OCI-LY7 (cell line): ENCODE results near the gene LRRC66. TPM values are rescaled to one million over a fixed set of nuclear protein-coding genes. Genes with fewer than 3 reads are reported as not detected.

ENCODE experiments used
- BruUV-seq: library from RNA; stranded (reverse); fragments of 400-500 nt; replicated peaks from 2 replicates; lab custom pipeline; 2021; lab: Mats Ljungman, UMichigan
- CTCF ChIA-PET: fragments of 300-600 bp; sonication (Branson Sonifier 250); formaldehyde crosslinking; loops from one replicate; lab custom pipeline; 2022; ENCODE audit warnings: antibody characterized with exemption; ENCODE audit not compliant: unreplicated experiment; lab: Charles Lee
- POLR2A ChIA-PET: fragments of 300-600 bp; sonication (Branson Sonifier 250); formaldehyde crosslinking; loops from one replicate; lab custom pipeline; 2022; ENCODE audit warnings: antibody characterized with exemption; lab: Charles Lee
- DNase-seq: peaks from one replicate; pipeline ENCODE4 v3.0.0-alpha.2; 2015; ENCODE audit warnings: low spot score
- H2AFZ ChIP-seq: fragments of 200-600 bp; sonication (generic), shearing (Covaris generic); 2 replicates; pipeline ENCODE4 v1.6.1; 2014; ENCODE audit warnings: mild to moderate bottlenecking, antibody characterized with exemption, low read length, moderate library complexity
- H3K27ac ChIP-seq: fragments of 200-600 bp; sonication (generic); 2 replicates; pipeline ENCODE4 v1.5.1; 2014; ENCODE audit warnings: mixed run types, low read depth, mild to moderate bottlenecking, moderate library complexity, low read length, inconsistent platforms; ENCODE audit not compliant: poor library complexity, severe bottlenecking
- H3K36me3 ChIP-seq: fragments of 200-600 bp; sonication (generic); 2 replicates; pipeline ENCODE4 v1.6.1; 2014; ENCODE audit warnings: mild to moderate bottlenecking, antibody characterized with exemption, low read length, moderate library complexity, mixed read lengths; ENCODE audit not compliant: insufficient read depth
- H3K4me1 ChIP-seq: fragments of 200-600 bp; sonication (generic); 2 replicates; pipeline ENCODE4 v1.5.1; 2014; ENCODE audit warnings: mild to moderate bottlenecking, low read length; ENCODE audit not compliant: insufficient read depth, poor library complexity, severe bottlenecking
- H3K4me2 ChIP-seq: fragments of 200-600 bp; sonication (generic); 2 replicates; pipeline ENCODE4 v1.6.1; 2014; ENCODE audit warnings: mild to moderate bottlenecking, low read length
- H3K4me3 ChIP-seq: fragments of 200-600 bp; sonication (generic); 2 replicates; pipeline ENCODE4 v1.5.1; 2014; ENCODE audit warnings: mild to moderate bottlenecking, low read depth, low read length; ENCODE audit not compliant: poor library complexity, severe bottlenecking
- H3K79me2 ChIP-seq: fragments of 200-600 bp; sonication (generic); 2 replicates; pipeline ENCODE4 v1.6.1; 2016; ENCODE audit warnings: low read depth, mild to moderate bottlenecking, low read length, moderate library complexity, mixed read lengths; ENCODE audit not compliant: insufficient read depth
- H3K9me2 ChIP-seq: fragments of 200-600 bp; sonication (generic); 2 replicates; pipeline ENCODE4 v1.6.1; 2016; ENCODE audit warnings: mild to moderate bottlenecking, low read length, mixed read lengths; ENCODE audit not compliant: insufficient read depth
- H3K9me3 ChIP-seq: fragments of 200-600 bp; sonication (generic); 2 replicates; pipeline ENCODE4 v1.6.1; 2014; ENCODE audit warnings: mild to moderate bottlenecking, mixed run types, low read length, mixed read lengths
- H4K20me1 ChIP-seq: fragments of 200-600 bp; sonication (generic); 2 replicates; pipeline ENCODE4 v1.6.1; 2014; ENCODE audit warnings: mild to moderate bottlenecking, antibody characterized with exemption, low read length, moderate library complexity, mixed read lengths; ENCODE audit not compliant: insufficient read depth
- EZH2phosphoT487 ChIP-seq: fragments of 200-600 bp; sonication (generic); IDR thresholded peaks from 2 replicates; pipeline ENCODE4 v1.6.1; 2018; ENCODE audit warnings: low read depth, borderline replicate concordance, mild to moderate bottlenecking, mixed run types, antibody characterized with exemption, low read length, moderate library complexity, mixed read lengths
- intact Hi-C: fragments of 100-400 bp; cut with micrococcal nuclease; formaldehyde crosslinking; loops from one replicate; pipeline ENCODE4 v1.10.0; 2022; ENCODE audit not compliant: unreplicated experiment
- total RNA-seq, 2 experiments: library from RNA; depleted of rRNA in 1 of 2; stranded (reverse); fragments of >200 nt in 1 of 2; shearing (Covaris generic) in 1 of 2; gene quantifications; 2 replicates each; pipeline ENCODE4 v1.2.3, GENCODE V29; 2014 to 2022
- TF ChIP-seq, protein P1 (sequence below): fragments of 200-600 bp; sonication (generic); conservative IDR thresholded peaks from 2 replicates; pipeline ENCODE4 v1.5.1; 2014; ENCODE audit warnings: mild to moderate bottlenecking, antibody characterized with exemption, low read length, moderate library complexity, mixed read lengths

LRRC66 gene
- total RNA-seq, 2 experiments from 2014 or later = 0.25 TPM

- Histone ChIP-seq H3K4me1 (peaks cover 8% of the 10 kb centered on the region), H2AFZ (no peak overlapping the region), H3K79me2 (no peaks in the 10 kb centered on the region), H3K36me3 (no peaks in the 10 kb centered on the region), H3K9me2 (no peaks in the 10 kb centered on the region), H3K4me2 (no peak overlapping the region), H3K9me3 (no peaks in the 10 kb centered on the region), H3K27ac (no peak overlapping the region), H3K4me3 (no peak overlapping the region), H4K20me1 (no peaks in the 10 kb centered on the region)
- CTCF ChIA-PET = no interaction called here
- no peak for TF ChIP-seq EZH2phosphoT487
- TF ChIP-seq, protein P1, sequence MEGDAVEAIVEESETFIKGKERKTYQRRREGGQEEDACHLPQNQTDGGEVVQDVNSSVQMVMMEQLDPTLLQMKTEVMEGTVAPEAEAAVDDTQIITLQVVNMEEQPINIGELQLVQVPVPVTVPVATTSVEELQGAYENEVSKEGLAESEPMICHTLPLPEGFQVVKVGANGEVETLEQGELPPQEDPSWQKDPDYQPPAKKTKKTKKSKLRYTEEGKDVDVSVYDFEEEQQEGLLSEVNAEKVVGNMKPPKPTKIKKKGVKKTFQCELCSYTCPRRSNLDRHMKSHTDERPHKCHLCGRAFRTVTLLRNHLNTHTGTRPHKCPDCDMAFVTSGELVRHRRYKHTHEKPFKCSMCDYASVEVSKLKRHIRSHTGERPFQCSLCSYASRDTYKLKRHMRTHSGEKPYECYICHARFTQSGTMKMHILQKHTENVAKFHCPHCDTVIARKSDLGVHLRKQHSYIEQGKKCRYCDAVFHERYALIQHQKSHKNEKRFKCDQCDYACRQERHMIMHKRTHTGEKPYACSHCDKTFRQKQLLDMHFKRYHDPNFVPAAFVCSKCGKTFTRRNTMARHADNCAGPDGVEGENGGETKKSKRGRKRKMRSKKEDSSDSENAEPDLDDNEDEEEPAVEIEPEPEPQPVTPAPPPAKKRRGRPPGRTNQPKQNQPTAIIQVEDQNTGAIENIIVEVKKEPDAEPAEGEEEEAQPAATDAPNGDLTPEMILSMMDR = no peak
- no TSS peak for BruUV-seq
- POLR2A ChIA-PET = no interaction called here
- intact Hi-C loops = no loop called here
- DNase-seq = no peak
Observed at GRCh38 chr4:52012651-52013050, 7.5 kb downstream of the LRRC66 start.

- intact Hi-C loops = no loop called here
- no peak for DNase-seq
- no peak overlapping the region for H3K4me2 ChIP-seq
- no peaks in the 10 kb centered on the region for H3K9me2 ChIP-seq
- H3K4me1 ChIP-seq = peaks cover 8% of the 10 kb centered on the region
- no peak overlapping the region; the same call in 1 of the 2 replicates for H2AFZ ChIP-seq
- no TSS peak for BruUV-seq
- POLR2A ChIA-PET = no interaction called here
- no peaks in the 10 kb centered on the region for H3K36me3 ChIP-seq
- H3K4me3 ChIP-seq = no peak overlapping the region
- TF ChIP-seq EZH2phosphoT487 = no peak
- TF ChIP-seq, protein P1 = no peak
- no peaks in the 10 kb centered on the region for H4K20me1 ChIP-seq
- H3K9me3 ChIP-seq = no peaks in the 10 kb centered on the region
- CTCF ChIA-PET = no interaction called here
- no peak overlapping the region for H3K27ac ChIP-seq
- no peaks in the 10 kb centered on the region for H3K79me2 ChIP-seq
Observed at GRCh38 chr4:52010986-52011385, 9.2 kb downstream of the LRRC66 start.

- no peak overlapping the region for H3K27ac ChIP-seq
- TF ChIP-seq, protein P1 = no peak
- TF ChIP-seq EZH2phosphoT487 = no peak
- BruUV-seq = no TSS peak
- H3K4me2 ChIP-seq = no peak overlapping the region
- H3K9me3 ChIP-seq = no peaks in the 10 kb centered on the region
- H3K36me3 ChIP-seq = no peaks in the 10 kb centered on the region
- DNase-seq = no peak
- intact Hi-C loops = no loop called here
- no peak overlapping the region for H2AFZ ChIP-seq
- peaks cover 8% of the 10 kb centered on the region for H3K4me1 ChIP-seq
- no peaks in the 10 kb centered on the region for H3K79me2 ChIP-seq
- no peak overlapping the region for H3K4me3 ChIP-seq
- no peaks in the 10 kb centered on the region for H4K20me1 ChIP-seq
- ChIA-PET POLR2A (interaction anchor here (1.4 kb wide), 1 partner anchor 175 kb away, joined by 4 read pairs; no protein-coding TSS in a partner anchor), CTCF (no interaction called here)
- H3K9me2 ChIP-seq = no peaks in the 10 kb centered on the region
Observed at GRCh38 chr4:52006887-52007286, 13.3 kb downstream of the LRRC66 start.
